SK-N-SH (cell line): ENCODE results near the gene CYP1B1. TPM values are rescaled to one million over a fixed set of nuclear protein-coding genes. Genes with fewer than 3 reads are reported as not detected.

ENCODE experiments used
- CTCF ChIA-PET: fragments of 300-600, 350-600 bp; formaldehyde crosslinking; extraction: SDS; loops from one replicate; lab custom pipeline; 2021; lab: Yijun Ruan, JAX
- POLR2A ChIA-PET: fragments of 350-600 bp; sonication (Branson Sonifier 250); formaldehyde crosslinking; extraction: SDS; loops from one replicate; lab custom pipeline; 2020; ENCODE audit warnings: antibody characterized with exemption, inconsistent platforms; lab: Yijun Ruan, JAX
- DNase-seq: peaks from one replicate; pipeline ENCODE4 v3.0.0; 2012
- H2AFZ ChIP-seq: fragments of 200-600 bp; sonication (generic); 2 replicates; pipeline ENCODE4 v1.8.1; 2016; ENCODE audit warnings: antibody characterized with exemption, mild to moderate bottlenecking, low read depth
- H3F3A ChIP-seq: fragments of 200-600 bp; sonication (generic); replicated peaks from 2 replicates; pipeline ENCODE3; 2016; ENCODE audit warnings: antibody characterized with exemption, mild to moderate bottlenecking; ENCODE audit not compliant: insufficient read depth
- H3K27ac ChIP-seq, 2 experiments: fragments of 200-500 bp in 1 of 2; fragments of 200-600 bp in 1 of 2; sonication (Bioruptor generic) in 1 of 2; sonication (generic), shearing (Covaris generic) in 1 of 2; 2 replicates each; pipeline versions ENCODE4 v1.5.1 to v1.6.1; 2014 to 2016; ENCODE audit warnings: low read depth in 2 of 2, inconsistent platforms in 1 of 2, low read length in 1 of 2, mild to moderate bottlenecking in 1 of 2, mixed read lengths in 1 of 2
- H3K27me3 ChIP-seq: fragments of 200-600 bp; sonication (generic), shearing (Covaris generic); 2 replicates; pipeline ENCODE4 v1.6.1; 2016; ENCODE audit warnings: mixed run types; ENCODE audit not compliant: insufficient read depth
- H3K36me3 ChIP-seq, 2 experiments: fragments of 200-500 bp in 1 of 2; fragments of 200-600 bp in 1 of 2; sonication (Bioruptor generic) in 1 of 2; sonication (generic) in 1 of 2; replicated peaks in 1 of 2; 2 replicates each; pipeline versions ENCODE3 to v1.5.1; 2014 to 2016; ENCODE audit warnings: low read length in 1 of 2, mild to moderate bottlenecking in 1 of 2; ENCODE audit not compliant: insufficient read depth in 2 of 2, control insufficient read depth in 1 of 2
- H3K4me1 ChIP-seq, 2 experiments: fragments of 200-500 bp in 1 of 2; fragments of 200-600 bp in 1 of 2; sonication (Bioruptor generic) in 1 of 2; sonication (generic), shearing (Covaris generic) in 1 of 2; 2 replicates each; pipeline versions ENCODE4 v1.5.1 to v1.6.1; 2014 to 2016; ENCODE audit warnings: low read depth in 1 of 2, low read length in 1 of 2, mixed run types in 1 of 2; ENCODE audit not compliant: insufficient read depth in 2 of 2, control insufficient read depth in 1 of 2
- H3K4me2 ChIP-seq: fragments of 200-600 bp; sonication (generic), shearing (Covaris generic); 2 replicates; pipeline ENCODE4 v1.6.1; 2017; ENCODE audit warnings: mixed run types
- H3K4me3 ChIP-seq, 2 experiments: fragments of 200-500 bp in 1 of 2; fragments of 200-600 bp in 1 of 2; sonication (Bioruptor generic) in 1 of 2; sonication (generic), shearing (Covaris generic) in 1 of 2; 2 replicates each; pipeline versions ENCODE4 v1.5.1 to v1.8.1; 2014 to 2016; ENCODE audit warnings: low read depth in 2 of 2, inconsistent platforms in 1 of 2, low read length in 1 of 2, mild to moderate bottlenecking in 1 of 2, mixed read lengths in 1 of 2, moderate library complexity in 1 of 2
- H3K79me2 ChIP-seq: fragments of 200-600 bp; sonication (generic); 2 replicates; pipeline ENCODE4 v1.8.1; 2017; ENCODE audit warnings: mild to moderate bottlenecking; ENCODE audit not compliant: insufficient read depth
- H3K9ac ChIP-seq: fragments of 200-600 bp; sonication (generic); 2 replicates; pipeline ENCODE4 v1.6.1; 2017; ENCODE audit warnings: mixed run types
- H3K9me2 ChIP-seq: fragments of 200-600 bp; sonication (generic); 2 replicates; pipeline ENCODE4 v1.6.1; 2017; ENCODE audit warnings: mixed run types
- H3K9me3 ChIP-seq: fragments of 200-600 bp; sonication (generic); 2 replicates; pipeline ENCODE4 v1.6.1; 2017; ENCODE audit warnings: mixed run types, mild to moderate bottlenecking, moderate library complexity
- H4K20me1 ChIP-seq: fragments of 200-600 bp; sonication (generic); 2 replicates; pipeline ENCODE4 v1.6.1; 2017; ENCODE audit warnings: mild to moderate bottlenecking, mixed run types; ENCODE audit not compliant: insufficient read depth
- CHD2 ChIP-seq: fragments of 150-350 bp; IDR thresholded peaks from 2 replicates; pipeline ENCODE4 v1.6.1; 2018; ENCODE audit warnings: low read length; ENCODE audit not compliant: partially characterized antibody
- ELF1 ChIP-seq: IDR thresholded peaks from 2 replicates; pipeline ENCODE4 v1.4.0; 2012
- EP300 ChIP-seq, 2 experiments: IDR thresholded peaks; 2 replicates each; pipeline versions ENCODE4 v1.4.0 to v1.6.1; 2012; ENCODE audit warnings: borderline replicate concordance in 1 of 2, low read depth in 1 of 2, low read length in 1 of 2
- FOSL2 ChIP-seq: IDR thresholded peaks from 2 replicates; pipeline ENCODE4 v1.4.0; 2012; ENCODE audit warnings: low read depth, mild to moderate bottlenecking, moderate library complexity, borderline replicate concordance
- JUND ChIP-seq: IDR thresholded peaks from 2 replicates; pipeline ENCODE4 v1.4.0; 2012
- MAX ChIP-seq: IDR thresholded peaks from 2 replicates; pipeline ENCODE4 v1.4.0; 2012; ENCODE audit warnings: low read depth
- MEF2A ChIP-seq: IDR thresholded peaks from 2 replicates; pipeline ENCODE4 v1.4.0; 2012; ENCODE audit warnings: low read depth, borderline replicate concordance
- MXI1 ChIP-seq: IDR thresholded peaks from 2 replicates; pipeline ENCODE4 v1.6.1; 2012; ENCODE audit warnings: mild to moderate bottlenecking, low read depth, low read length, improper control_type of control experiment
- NFIC ChIP-seq: IDR thresholded peaks from 2 replicates; pipeline ENCODE4 v1.4.0; 2012; ENCODE audit warnings: borderline replicate concordance
- RAD21 ChIP-seq: IDR thresholded peaks from 2 replicates; pipeline ENCODE4 v1.6.1; 2012; ENCODE audit warnings: mild to moderate bottlenecking, low read length
- RCOR1 ChIP-seq: fragments of 150-350 bp; IDR thresholded peaks from 2 replicates; pipeline ENCODE4 v1.6.1; 2017; ENCODE audit warnings: antibody characterized with exemption, low read length
- RXRA ChIP-seq: IDR thresholded peaks from 2 replicates; pipeline ENCODE4 v1.4.0; 2012; ENCODE audit warnings: low read depth, mild to moderate bottlenecking, borderline replicate concordance
- SMC3 ChIP-seq: IDR thresholded peaks from 2 replicates; pipeline ENCODE4 v1.6.1; 2012; ENCODE audit warnings: low read depth, low read length, improper control_type of control experiment
- TAF1 ChIP-seq: IDR thresholded peaks from 2 replicates; pipeline ENCODE4 v1.6.1; 2012; ENCODE audit warnings: low read depth, mild to moderate bottlenecking, low read length, moderate library complexity, borderline replicate concordance
- TCF12 ChIP-seq: IDR thresholded peaks from 2 replicates; pipeline ENCODE4 v1.4.0; 2012
- TEAD4 ChIP-seq: IDR thresholded peaks from 2 replicates; pipeline ENCODE4 v1.4.0; 2012; ENCODE audit warnings: mild to moderate bottlenecking, borderline replicate concordance; ENCODE audit not compliant: insufficient read depth
- WGBS: methylation state at CpG from one replicate; pipeline ENCODE4 v1.1.6; 2017; ENCODE audit warnings: low lambda C conversion rate; 5-methylcytosine and 5-hydroxymethylcytosine counted together
- polyA plus RNA-seq, 3 experiments: library from polyadenylated mRNA; depleted of rRNA; stranded (reverse); fragments of >200 nt; gene quantifications; 2 replicates each; pipeline ENCODE4 v1.2.3, GENCODE V29; 2012
- TF ChIP-seq, protein P1 (sequence below): IDR thresholded peaks from 2 replicates; pipeline ENCODE4; 2012
- TF ChIP-seq, protein P2 (sequence below): IDR thresholded peaks from 2 replicates; pipeline ENCODE4 v1.4.0; 2012; ENCODE audit warnings: low read depth, borderline replicate concordance
- TF ChIP-seq, protein P3 (sequence below): fragments of 150-350 bp; IDR thresholded peaks from 2 replicates; pipeline ENCODE4 v1.6.1; 2016; ENCODE audit warnings: mild to moderate bottlenecking, low read depth, low read length
- TF ChIP-seq, protein P4 (sequence below): IDR thresholded peaks from 2 replicates; pipeline ENCODE4 v1.4.0; 2012; ENCODE audit warnings: low read depth, borderline replicate concordance

Gene CYP1B1
- polyA plus RNA-seq, 1 of the 3 experiments (the other 2 are of a cell fraction): 0.20 TPM

- TF ChIP-seq EP300 (IDR thresholded peaks at IDR 0.05; ENCODE audit: borderline replicate concordance in 1 of 2, low read depth in 1 of 2, low read length in 1 of 2) (peak in 1 of 2 experiments; percentile 41; a peak in 1 of 4 replicates), RCOR1 (0 out of 2 replicates have a peak, but pooled peaks have one; percentile 41), RAD21 (no peak), TCF12 (peak; percentile 36; the same call in 1 of the 2 replicates), CHD2 (peak; percentile 7)
- TF ChIP-seq, protein P1, sequence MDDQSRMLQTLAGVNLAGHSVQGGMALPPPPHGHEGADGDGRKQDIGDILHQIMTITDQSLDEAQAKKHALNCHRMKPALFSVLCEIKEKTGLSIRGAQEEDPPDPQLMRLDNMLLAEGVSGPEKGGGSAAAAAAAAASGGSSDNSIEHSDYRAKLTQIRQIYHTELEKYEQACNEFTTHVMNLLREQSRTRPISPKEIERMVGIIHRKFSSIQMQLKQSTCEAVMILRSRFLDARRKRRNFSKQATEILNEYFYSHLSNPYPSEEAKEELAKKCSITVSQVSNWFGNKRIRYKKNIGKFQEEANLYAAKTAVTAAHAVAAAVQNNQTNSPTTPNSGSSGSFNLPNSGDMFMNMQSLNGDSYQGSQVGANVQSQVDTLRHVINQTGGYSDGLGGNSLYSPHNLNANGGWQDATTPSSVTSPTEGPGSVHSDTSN: 0 out of 2 replicates have a peak, but pooled peaks have one; percentile 8
- TF ChIP-seq, protein P2, sequence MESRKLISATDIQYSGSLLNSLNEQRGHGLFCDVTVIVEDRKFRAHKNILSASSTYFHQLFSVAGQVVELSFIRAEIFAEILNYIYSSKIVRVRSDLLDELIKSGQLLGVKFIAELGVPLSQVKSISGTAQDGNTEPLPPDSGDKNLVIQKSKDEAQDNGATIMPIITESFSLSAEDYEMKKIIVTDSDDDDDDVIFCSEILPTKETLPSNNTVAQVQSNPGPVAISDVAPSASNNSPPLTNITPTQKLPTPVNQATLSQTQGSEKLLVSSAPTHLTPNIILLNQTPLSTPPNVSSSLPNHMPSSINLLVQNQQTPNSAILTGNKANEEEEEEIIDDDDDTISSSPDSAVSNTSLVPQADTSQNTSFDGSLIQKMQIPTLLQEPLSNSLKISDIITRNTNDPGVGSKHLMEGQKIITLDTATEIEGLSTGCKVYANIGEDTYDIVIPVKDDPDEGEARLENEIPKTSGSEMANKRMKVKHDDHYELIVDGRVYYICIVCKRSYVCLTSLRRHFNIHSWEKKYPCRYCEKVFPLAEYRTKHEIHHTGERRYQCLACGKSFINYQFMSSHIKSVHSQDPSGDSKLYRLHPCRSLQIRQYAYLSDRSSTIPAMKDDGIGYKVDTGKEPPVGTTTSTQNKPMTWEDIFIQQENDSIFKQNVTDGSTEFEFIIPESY: no peak
- H3K9me2 ChIP-seq: no peaks in the 10 kb centered on the region
- H4K20me1 ChIP-seq: no peaks in the 10 kb centered on the region
- no peaks in the 10 kb centered on the region for H3K79me2 ChIP-seq
- H3K4me3 ChIP-seq: no peak overlapping the region
- no peaks in the 10 kb centered on the region for H3F3A ChIP-seq
- H2AFZ ChIP-seq: no peak overlapping the region
- H3K9ac ChIP-seq: no peak overlapping the region
- H3K4me1 ChIP-seq: peaks cover 5 to 58% of the 10 kb centered on the region in 2 experiments; a peak in 3 of 4 replicates
- no peaks in the 10 kb centered on the region for H3K36me3 ChIP-seq
- no peaks in the 10 kb centered on the region for H3K27me3 ChIP-seq
- H3K9me3 ChIP-seq: no peaks in the 10 kb centered on the region
- no peak overlapping the region for H3K4me2 ChIP-seq
- H3K27ac ChIP-seq: peak overlapping the region in 1 of 2 experiments; percentile 99; a peak in 2 of 4 replicates
- ChIA-PET CTCF (interaction anchor here (0.6 to 5.9 kb wide), 10 partner anchors 10 to 267 kb away, joined by 3 to 72 read pairs (median 3); partner anchors contain the start of genes ATL2 and CYP1B1), POLR2A (interaction anchor here (1.1 to 1.3 kb wide), 2 partner anchors 33 to 109 kb away, joined by 4 to 5 read pairs; no protein-coding TSS in a partner anchor)
- 21% methylated on average over 4 of the region's 4 CpGs for WGBS
- DNase-seq: no peak
Observed at GRCh38 chr2:38109732-38110181, 33.8 kb upstream of the CYP1B1 start.

DNA sequence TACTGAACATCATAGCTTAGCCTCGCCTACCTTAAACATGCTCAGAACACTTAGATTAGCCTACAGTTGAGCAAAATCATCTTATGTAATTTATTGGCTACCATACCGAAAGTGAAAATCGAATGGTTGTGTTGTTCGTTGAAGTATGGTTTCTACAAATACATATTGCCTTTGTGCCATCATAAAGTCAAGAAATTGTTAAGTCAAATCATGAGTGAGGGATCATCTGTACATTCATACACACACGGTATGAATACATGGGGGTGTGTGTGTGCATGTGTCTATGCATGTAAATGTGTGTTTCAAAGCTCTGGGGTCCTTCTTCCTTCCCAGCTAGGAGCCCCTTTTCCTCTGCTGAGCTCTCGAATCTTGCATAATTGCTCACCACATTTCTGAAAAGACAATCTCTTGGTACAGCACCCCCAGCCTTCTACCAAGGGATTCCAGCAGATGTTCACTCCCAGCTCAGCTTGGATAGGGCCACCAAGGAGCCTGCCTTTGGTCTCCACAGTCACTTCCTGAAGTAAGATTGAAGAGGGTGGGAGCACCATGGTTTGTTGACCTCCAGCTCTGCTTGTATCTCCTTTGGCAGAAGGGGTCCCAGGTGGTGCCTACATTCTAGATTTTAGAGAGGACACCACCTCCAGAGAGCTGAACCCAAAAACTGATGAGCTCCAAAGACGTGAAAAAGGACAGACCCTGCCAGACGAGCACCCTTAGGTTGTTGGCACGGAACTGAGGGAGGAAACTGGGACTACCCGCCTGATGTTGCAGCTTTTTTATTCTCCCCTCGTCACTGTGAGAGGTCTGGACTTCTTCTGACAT is 33.2 kb upstream of the CYP1B1 start:
- H4K20me1 ChIP-seq: no peaks in the 10 kb centered on the region
- H3K9ac ChIP-seq: no peak overlapping the region
- no peaks in the 10 kb centered on the region for H3F3A ChIP-seq
- CTCF ChIA-PET: interaction anchor here (0.7 to 5.9 kb wide), 8 partner anchors 11 to 267 kb away, joined by 3 to 72 read pairs (median 4); partner anchors contain the start of genes ATL2 and CYP1B1
- no peak overlapping the region for H3K4me2 ChIP-seq
- no peaks in the 10 kb centered on the region for H3K9me2 ChIP-seq
- H3K4me1 ChIP-seq: peaks cover 5 to 53% of the 10 kb centered on the region in 2 experiments; a peak in 3 of 4 replicates
- 64% methylated on average over 11 of the region's 11 CpGs for WGBS
- no peaks in the 10 kb centered on the region for H3K27me3 ChIP-seq
- peak overlapping the region in 1 of 2 experiments; percentile 99; a peak in 2 of 4 replicates for H3K27ac ChIP-seq
- no peaks in the 10 kb centered on the region for H3K9me3 ChIP-seq
- H3K36me3 ChIP-seq: no peaks in the 10 kb centered on the region
- H3K79me2 ChIP-seq: no peaks in the 10 kb centered on the region
- no peak for DNase-seq
- H2AFZ ChIP-seq: no peak overlapping the region
- POLR2A ChIA-PET: interaction anchor here (1.1 to 1.3 kb wide), 2 partner anchors 33 to 110 kb away, joined by 4 to 5 read pairs; no protein-coding TSS in a partner anchor
- H3K4me3 ChIP-seq: no peak overlapping the region
- no peak for TF ChIP-seq RCOR1
- no peak for TF ChIP-seq RAD21
- TF ChIP-seq MEF2A: no peak
- no peak for TF ChIP-seq TAF1
- TF ChIP-seq, protein P3, sequence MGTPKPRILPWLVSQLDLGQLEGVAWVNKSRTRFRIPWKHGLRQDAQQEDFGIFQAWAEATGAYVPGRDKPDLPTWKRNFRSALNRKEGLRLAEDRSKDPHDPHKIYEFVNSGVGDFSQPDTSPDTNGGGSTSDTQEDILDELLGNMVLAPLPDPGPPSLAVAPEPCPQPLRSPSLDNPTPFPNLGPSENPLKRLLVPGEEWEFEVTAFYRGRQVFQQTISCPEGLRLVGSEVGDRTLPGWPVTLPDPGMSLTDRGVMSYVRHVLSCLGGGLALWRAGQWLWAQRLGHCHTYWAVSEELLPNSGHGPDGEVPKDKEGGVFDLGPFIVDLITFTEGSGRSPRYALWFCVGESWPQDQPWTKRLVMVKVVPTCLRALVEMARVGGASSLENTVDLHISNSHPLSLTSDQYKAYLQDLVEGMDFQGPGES: no peak
- no peak for TF ChIP-seq MXI1
- TF ChIP-seq FOSL2: no peak
- TF ChIP-seq, protein P4, sequence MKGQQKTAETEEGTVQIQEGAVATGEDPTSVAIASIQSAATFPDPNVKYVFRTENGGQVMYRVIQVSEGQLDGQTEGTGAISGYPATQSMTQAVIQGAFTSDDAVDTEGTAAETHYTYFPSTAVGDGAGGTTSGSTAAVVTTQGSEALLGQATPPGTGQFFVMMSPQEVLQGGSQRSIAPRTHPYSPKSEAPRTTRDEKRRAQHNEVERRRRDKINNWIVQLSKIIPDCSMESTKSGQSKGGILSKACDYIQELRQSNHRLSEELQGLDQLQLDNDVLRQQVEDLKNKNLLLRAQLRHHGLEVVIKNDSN: no peak
- TF ChIP-seq ELF1: no peak
- no peak for TF ChIP-seq NFIC
- no peak for TF ChIP-seq CHD2
- no peak for TF ChIP-seq RXRA
- TF ChIP-seq SMC3: no peak
- TF ChIP-seq MAX: no peak
- no peak for TF ChIP-seq TEAD4
- no peak for TF ChIP-seq JUND
